GM12874 (cell line): Measurements from ENCODE around the gene SMC4.

Source experiments
- TF ChIP-seq, protein P1 (sequence below): IDR thresholded peaks from 2 replicates; pipeline ENCODE4 v1.5.1; 2011; ENCODE audit warnings: low read depth, mild to moderate bottlenecking, control low read depth, low read length, moderate library complexity; ENCODE audit not compliant: insufficient read depth

Gene SMC4

DNA sequence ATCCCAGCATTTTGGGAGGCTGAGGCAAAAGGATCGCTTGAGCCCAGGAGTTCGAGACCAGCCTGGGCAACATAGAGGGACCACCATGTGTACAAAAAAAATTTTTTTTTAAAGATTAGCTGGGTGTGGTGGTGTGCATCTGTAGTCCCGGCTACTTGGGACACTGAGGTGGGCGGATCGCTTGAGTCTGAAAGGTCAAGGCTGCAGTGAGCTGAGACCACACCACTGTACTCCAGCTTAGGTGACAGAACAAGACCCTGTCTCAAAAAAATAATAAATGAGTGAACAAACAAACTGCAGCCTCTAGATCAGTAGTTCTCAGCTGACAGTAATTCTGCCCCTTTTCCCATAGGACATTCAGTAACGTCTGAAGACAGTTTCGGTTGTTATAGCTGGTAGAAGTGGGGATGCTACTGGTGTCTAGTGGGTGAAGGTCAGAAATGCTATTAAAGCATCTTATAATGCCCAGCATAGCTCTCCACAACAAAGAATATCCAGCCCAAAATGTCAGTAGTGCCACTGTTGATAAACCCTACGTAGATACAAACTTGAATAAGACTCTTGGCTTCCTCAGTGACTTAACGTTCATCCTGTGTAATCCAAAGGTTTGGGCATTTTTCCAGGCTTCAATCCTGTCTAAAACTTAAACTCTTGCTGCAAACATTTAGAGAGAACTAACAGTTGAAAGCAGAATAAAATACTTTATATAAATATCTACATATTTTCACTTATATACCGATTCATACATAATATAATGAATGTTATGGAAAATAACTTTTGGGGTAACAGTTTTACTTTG lies 10.6 kb downstream of the SMC4 start:
- TF ChIP-seq, protein P1, sequence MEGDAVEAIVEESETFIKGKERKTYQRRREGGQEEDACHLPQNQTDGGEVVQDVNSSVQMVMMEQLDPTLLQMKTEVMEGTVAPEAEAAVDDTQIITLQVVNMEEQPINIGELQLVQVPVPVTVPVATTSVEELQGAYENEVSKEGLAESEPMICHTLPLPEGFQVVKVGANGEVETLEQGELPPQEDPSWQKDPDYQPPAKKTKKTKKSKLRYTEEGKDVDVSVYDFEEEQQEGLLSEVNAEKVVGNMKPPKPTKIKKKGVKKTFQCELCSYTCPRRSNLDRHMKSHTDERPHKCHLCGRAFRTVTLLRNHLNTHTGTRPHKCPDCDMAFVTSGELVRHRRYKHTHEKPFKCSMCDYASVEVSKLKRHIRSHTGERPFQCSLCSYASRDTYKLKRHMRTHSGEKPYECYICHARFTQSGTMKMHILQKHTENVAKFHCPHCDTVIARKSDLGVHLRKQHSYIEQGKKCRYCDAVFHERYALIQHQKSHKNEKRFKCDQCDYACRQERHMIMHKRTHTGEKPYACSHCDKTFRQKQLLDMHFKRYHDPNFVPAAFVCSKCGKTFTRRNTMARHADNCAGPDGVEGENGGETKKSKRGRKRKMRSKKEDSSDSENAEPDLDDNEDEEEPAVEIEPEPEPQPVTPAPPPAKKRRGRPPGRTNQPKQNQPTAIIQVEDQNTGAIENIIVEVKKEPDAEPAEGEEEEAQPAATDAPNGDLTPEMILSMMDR = no peak

DNA sequence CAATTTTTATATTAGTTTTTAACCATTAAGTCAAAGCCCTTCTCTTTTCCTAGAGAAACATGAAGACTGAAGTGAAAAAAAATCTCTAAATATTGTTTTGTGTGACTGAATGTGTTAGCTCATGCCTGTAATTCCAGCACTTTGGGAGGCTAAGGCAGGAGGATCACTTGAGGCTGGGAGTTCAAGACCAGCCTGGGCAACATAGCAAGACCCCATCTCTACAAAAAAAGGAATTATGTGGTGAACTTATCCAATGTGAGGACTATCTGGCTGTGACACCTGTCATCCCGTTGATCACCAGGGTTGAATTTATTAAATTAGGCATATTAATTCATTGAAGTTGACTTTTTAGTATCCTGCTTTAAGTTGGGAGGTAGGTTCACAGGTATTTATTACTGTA lies 13.0 kb downstream of the SMC4 start:
- TF ChIP-seq, protein P1 = no peak

DNA sequence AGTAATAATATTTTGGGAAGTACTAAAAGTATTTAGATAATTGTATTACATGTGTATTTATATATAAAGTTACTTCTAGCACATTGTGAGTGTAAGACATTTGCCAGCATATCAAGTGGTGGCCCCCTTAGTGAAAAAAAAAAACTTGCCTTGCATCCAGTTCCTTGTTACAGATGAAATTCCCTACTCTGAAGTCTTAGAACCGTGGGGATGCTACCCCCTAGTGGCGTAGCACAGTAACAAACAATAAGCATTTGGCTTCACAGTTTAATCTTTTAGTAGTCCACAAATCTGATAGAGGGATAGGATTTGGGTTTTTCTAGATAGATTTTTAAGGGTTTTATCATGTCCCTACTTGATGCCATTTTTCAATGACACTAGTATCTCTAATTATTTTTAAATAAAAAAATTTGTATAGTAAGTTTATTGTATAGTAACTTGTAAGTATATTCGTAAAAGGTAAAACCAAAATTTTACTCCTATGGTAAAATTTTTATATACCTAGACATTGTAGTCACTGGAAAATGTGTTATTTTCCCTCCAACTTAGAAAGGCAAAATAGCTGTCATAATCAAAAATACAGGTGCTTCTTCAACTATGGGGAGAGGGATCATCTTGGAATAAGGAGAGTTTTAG lies 14.3 kb downstream of the SMC4 start:
- TF ChIP-seq, protein P1 = peak; percentile 69; the same call in 1 of the 2 replicates

DNA sequence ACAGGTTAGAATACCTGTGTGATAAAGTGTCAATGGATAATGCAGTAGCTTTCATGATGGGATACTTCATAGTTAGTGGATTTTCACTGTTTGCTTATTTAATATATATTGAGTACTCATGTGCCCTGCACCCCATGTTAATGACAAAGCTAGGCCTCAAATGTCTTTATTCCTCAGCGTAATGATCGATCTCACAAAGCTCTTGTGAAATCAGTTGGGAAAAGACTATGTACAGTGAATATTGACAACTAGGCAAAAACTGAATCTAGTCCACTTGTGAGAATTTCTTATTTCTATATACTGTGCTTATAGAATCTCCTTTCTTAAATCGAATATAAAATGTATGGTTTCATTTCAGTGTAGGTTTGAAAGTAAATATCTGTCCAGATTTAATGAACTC lies 17.9 kb downstream of the SMC4 start:
- TF ChIP-seq, protein P1 = no peak

DNA sequence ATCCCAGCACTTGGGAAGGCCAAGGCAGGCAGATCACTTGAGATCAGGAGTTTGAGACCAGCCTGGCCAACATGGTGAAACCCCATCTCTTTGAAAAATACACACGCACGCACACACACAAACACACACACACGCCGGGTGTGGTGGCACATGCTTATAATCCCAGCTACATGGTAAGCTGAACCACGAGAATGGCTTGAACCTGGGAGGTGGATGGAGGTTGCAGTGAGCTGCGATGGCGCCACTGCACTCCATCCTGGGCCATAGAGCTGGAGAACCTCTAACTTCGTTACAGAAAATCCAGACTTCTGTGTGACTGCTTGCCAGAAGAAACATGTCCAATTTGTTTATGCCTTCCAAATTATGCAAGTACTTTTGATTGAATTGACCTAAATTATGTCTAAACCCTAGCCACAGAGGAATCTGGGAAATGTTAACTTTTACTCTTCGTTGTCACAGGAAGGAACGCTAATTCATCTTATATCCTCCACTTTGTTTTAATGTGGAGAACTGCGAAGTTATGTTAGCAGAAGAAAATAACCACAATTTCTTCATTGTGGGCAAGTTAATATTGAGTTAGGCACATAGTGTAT lies 28.5 kb downstream of the SMC4 start:
- TF ChIP-seq, protein P1 = no peak

DNA sequence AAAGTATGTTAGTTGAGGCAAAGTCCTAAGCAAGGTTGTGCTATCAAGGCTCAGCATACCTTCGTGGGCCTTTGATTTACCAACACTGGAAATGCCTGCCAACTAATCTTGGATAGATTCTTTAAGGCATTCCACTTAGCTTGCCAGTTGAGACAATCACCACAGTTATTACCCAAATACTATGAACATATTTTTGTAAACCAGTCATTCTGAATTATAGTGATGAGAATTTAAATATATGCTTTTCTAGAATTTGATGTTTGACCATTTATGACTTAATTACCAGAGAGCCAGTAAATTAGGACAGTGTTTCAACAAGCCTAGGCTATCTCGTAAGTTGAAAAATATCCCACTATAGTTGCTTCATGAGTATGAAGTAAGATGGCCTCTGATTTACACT lies 34.6 kb downstream of the SMC4 start:
- TF ChIP-seq, protein P1 = no peak

DNA sequence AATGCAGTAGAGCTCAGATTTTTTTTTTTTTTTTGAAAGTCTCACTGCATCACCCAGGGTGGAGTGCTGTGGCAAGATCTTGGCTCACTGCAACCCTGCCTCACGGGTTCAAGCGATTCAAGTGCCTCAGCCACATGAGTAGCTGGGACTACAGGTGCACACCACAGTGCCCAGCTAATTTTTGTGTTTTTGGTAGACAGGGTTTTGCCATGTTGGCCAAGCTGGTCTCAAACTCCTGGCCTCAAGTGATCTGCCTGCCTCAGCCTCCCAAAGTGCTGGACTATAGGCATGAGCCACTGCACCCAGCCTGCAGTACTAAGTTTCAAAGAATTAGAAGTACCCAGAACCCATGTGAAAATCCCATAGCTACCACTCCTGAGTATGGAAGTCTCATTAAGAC lies 35.6 kb downstream of the SMC4 start:
- TF ChIP-seq, protein P1 = no peak
